ENCODE data around the gene SOD1.

DNA sequence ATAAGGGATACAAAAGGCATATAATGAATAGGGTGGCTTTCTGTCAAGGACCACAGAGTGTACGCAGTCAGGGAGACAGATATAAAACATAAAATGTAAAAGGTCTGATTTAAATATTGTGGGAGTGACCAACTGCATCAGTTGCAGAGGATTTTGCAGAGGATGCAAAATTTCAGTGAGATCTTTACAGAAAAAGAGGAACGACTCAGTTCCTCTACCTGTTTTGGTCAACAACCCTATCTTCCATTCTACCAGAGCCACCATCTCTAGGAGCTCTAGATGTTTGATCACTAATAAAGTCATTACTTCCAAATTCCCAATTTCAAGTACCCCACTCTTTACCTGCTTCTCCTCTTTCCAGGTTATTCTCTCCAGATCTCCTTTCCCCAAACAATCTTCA, 16.5 kb downstream of the SOD1 start:
- TF ChIP-seq HDGF (IDR thresholded peaks at IDR 0.05; ENCODE audit: borderline replicate concordance), result no peak
- no peak for TF ChIP-seq FOXA1 (IDR thresholded peaks at IDR 0.05)
- no peak for TF ChIP-seq FOXK2 (IDR thresholded peaks at IDR 0.05)
- no peak for TF ChIP-seq FOXM1 (IDR thresholded peaks at IDR 0.05; ENCODE audit: borderline replicate concordance)
- no peak for TF ChIP-seq LEF1 (IDR thresholded peaks at IDR 0.05; ENCODE audit: borderline replicate concordance)
- no peak for TF ChIP-seq ZNF384 (IDR thresholded peaks at IDR 0.05)
- no peak for TF ChIP-seq CTBP1 (IDR thresholded peaks at IDR 0.05; ENCODE audit: borderline replicate concordance)
- no peak for TF ChIP-seq BHLHE40 (IDR thresholded peaks at IDR 0.05; ENCODE audit: borderline replicate concordance)

Measured in HEK293T (cell line).